Kidney (tissue), 14 donors: ENCODE measurements around the gene RRP1. TPM values are rescaled to one million over a fixed set of nuclear protein-coding genes. Genes with fewer than 3 reads are reported as not detected.

Source experiments
- DNase-seq, 5 donors: peaks; one replicate each; pipeline ENCODE4 v3.0.0-alpha.2; 2013 to 2020
- FAIRE-seq: peaks from 2 replicates; lab custom pipeline; 2012; peaks lifted over from hg19 to GRCh38; lab: Jason Lieb, UNC
- H3K27ac ChIP-seq, 2 donors: one replicate each; pipeline ENCODE4 v1.7.0; 2013; ENCODE audit warnings: low read depth in 2 of 2, low read length in 2 of 2, inconsistent platforms in 1 of 2
- H3K27me3 ChIP-seq: one replicate; pipeline ENCODE4 v1.7.1; 2013; ENCODE audit warnings: low read length, inconsistent platforms; ENCODE audit not compliant: control insufficient read depth, insufficient read depth
- H3K36me3 ChIP-seq, 3 donors: one replicate each; pipeline versions ENCODE4 v1.7.0 to v1.7.1; 2013; ENCODE audit warnings: low read length in 3 of 3, control low read depth in 1 of 3, inconsistent platforms in 1 of 3; ENCODE audit not compliant: insufficient read depth in 3 of 3, control insufficient read depth in 2 of 3
- H3K4me1 ChIP-seq, 3 donors: one replicate each; pipeline versions ENCODE4 v1.7.0 to v1.7.1; 2013; ENCODE audit warnings: low read length in 3 of 3, inconsistent platforms in 1 of 3, low read depth in 1 of 3; ENCODE audit not compliant: control insufficient read depth in 2 of 3, insufficient read depth in 2 of 3
- H3K4me3 ChIP-seq, 3 donors: one replicate each; pipeline versions ENCODE4 v1.7.0 to v1.8.1; 2013; ENCODE audit warnings: low read length in 3 of 3, control low read depth in 1 of 3, inconsistent platforms in 1 of 3
- H3K9ac ChIP-seq, 3 donors: one replicate each; pipeline versions ENCODE4 v1.7.0 to v1.7.1; 2013; ENCODE audit warnings: low read length in 3 of 3, control low read depth in 1 of 3, inconsistent platforms in 1 of 3
- H3K9me3 ChIP-seq, 3 donors: one replicate each; pipeline versions ENCODE4 v1.7.0 to v1.7.1; 2013; ENCODE audit warnings: low read length in 3 of 3, control low read depth in 1 of 3, inconsistent platforms in 1 of 3; ENCODE audit not compliant: control insufficient read depth in 2 of 3, insufficient read depth in 1 of 3
- intact Hi-C: fragments of 100-400 bp; cut with DNase I; formaldehyde crosslinking; loops from one replicate; pipeline ENCODE4 v1.11.1; 2022
- polyA plus RNA-seq: library from polyadenylated mRNA; stranded (reverse); fragments of 350-450 nt; fragmentation: Illumina TruSeq; extraction: RNeasy Lipid Tissue Mini Kit (QIAGEN cat#74804); gene quantifications from one replicate; pipeline ENCODE4 v1.2.3, GENCODE V29; 2014; ENCODE audit warnings: low read depth, low replicate concordance; ENCODE audit not compliant: insufficient read depth
- total RNA-seq: library from RNA; stranded (reverse); fragmentation: NEBNext Ultra II Directional; extraction: Animal tissue kit (Norgen Biotek cat#: 25700); gene quantifications from one replicate; pipeline ENCODE4 v1.2.1, GENCODE V29; 2021
- TF ChIP-seq, protein P1 (sequence below): IDR thresholded peaks from 3 replicates; pipeline ENCODE4 v1.5.1; 2012; ENCODE audit warnings: mild to moderate bottlenecking, moderate library complexity, borderline replicate concordance; ENCODE audit not compliant: insufficient read depth; ENCODE audit errors: extremely low read depth
- donor health status: control.
- donor health status: control.
- donor health status: control.
- donor health status: control.
- donor health status: control.
- donor health status: DM: yes; HTN: yes; CAD: no.
- donor health status: Normal renal cell carcinoma (clear cell type).

The RRP1 gene
- total and polyA plus RNA-seq, 2 donors from 2014 or later: 12.9 to 18.7 TPM

DNA sequence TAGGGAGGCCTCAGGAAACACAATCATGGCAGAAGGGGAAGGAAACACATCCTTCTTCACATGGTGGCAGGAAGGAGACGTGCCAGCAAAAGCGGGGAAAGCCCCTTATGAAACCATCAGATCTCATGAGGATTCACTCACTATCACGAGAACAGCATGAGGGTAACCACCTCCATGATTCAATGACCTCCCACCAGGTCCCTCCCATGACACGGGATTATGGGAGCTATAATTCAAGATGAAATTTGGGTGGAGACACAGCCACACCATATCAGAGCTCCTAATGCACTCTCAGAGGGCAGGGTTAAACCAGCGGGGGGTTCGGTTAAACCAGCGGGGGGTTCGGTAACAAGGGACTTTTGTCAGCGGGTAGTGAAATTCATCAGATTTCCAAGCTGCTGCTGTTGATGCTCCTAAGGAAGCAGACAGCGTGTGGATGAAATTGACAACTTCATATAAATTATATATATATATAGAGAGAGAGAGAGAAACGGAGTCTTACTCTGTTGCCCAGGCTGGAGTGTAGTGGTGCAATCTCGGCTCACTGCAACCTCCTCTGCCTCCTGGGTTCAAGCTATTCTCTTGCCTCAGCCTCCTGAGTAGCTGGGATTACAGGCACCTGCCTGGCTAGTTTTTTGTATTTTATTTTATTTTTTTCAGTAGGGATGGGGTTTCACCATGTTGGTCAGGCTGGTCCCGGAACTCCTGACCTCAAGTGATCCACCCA lies 17.5 kb upstream of the RRP1 start:
- Histone ChIP-seq H3K27me3 (no peaks in the 10 kb centered on the region), H3K27ac (no peak overlapping the region), H3K4me1 (peaks cover 0 to 15% (median 0%) of the 10 kb centered on the region in 3 donors), H3K9me3 (peaks cover 0 to 2% (median 0%) of the 10 kb centered on the region in 3 donors), H3K4me3 (no peak overlapping the region), H3K9ac (no peak overlapping the region), H3K36me3 (peaks cover 0 to 4% (median 3%) of the 10 kb centered on the region in 3 donors)
- TF ChIP-seq, protein P1, sequence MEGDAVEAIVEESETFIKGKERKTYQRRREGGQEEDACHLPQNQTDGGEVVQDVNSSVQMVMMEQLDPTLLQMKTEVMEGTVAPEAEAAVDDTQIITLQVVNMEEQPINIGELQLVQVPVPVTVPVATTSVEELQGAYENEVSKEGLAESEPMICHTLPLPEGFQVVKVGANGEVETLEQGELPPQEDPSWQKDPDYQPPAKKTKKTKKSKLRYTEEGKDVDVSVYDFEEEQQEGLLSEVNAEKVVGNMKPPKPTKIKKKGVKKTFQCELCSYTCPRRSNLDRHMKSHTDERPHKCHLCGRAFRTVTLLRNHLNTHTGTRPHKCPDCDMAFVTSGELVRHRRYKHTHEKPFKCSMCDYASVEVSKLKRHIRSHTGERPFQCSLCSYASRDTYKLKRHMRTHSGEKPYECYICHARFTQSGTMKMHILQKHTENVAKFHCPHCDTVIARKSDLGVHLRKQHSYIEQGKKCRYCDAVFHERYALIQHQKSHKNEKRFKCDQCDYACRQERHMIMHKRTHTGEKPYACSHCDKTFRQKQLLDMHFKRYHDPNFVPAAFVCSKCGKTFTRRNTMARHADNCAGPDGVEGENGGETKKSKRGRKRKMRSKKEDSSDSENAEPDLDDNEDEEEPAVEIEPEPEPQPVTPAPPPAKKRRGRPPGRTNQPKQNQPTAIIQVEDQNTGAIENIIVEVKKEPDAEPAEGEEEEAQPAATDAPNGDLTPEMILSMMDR: no peak
- intact Hi-C loops: no loop called here
- no peak for FAIRE-seq
- no peak for DNase-seq

DNA sequence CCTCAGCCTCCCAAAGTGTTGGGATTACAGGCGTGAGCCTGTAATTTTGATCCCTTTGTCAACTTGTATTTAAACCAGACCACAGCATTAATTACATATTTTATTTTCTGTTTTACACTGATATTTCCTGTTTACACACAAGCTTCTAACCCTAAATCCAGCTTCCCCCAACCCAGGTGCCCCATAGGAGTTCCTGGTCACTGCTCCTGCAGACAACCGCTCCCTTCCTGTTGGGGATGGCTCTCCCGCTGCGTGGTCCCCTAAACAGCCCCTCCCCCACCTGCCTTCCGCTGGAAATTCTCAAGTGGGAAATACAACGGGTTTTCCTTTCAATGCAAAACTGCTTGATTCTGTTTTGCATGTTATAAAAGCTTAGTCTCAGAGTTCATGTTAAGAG lies 17.0 kb upstream of the RRP1 start:
- H3K4me1 ChIP-seq: peaks cover 0 to 11% (median 0%) of the 10 kb centered on the region in 3 donors
- intact Hi-C loops: no loop called here
- DNase-seq: no peak

DNA sequence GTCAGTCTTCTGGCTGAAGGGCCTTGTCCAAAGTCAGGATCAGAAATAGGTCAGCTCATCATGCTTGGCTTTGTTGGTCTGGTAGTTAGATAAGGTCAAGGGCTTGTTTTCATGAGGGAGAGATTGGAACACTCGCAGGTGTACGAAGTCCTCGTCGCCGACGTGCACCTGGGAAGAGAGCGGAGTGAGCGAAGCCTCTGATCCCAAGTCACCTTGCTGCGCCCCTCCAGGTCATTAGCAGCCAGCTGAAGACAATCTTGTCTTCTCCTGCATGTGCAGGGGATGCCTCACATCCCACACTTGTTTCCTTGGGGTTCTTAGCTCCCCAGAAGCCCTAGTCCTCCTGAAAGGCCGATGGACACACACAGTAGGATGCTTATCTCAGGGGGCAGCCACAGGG lies 15.2 kb upstream of the RRP1 start:
- Histone ChIP-seq H3K27me3 (no peaks in the 10 kb centered on the region), H3K9me3 (no peaks in the 10 kb centered on the region), H3K4me1 (peaks cover 0 to 4% (median 0%) of the 10 kb centered on the region in 3 donors), H3K36me3 (peaks cover 0 to 4% (median 3%) of the 10 kb centered on the region in 3 donors), H3K9ac (no peak overlapping the region), H3K27ac (no peak overlapping the region), H3K4me3 (no peak overlapping the region)
- no peak for FAIRE-seq
- intact Hi-C loops: no loop called here
- DNase-seq: no peak
- TF ChIP-seq, protein P1: no peak

More for the DNA sequence above, 17.0 kb upstream of the RRP1 start:
- Histone ChIP-seq H3K27ac (no peak overlapping the region), H3K9ac (no peak overlapping the region), H3K9me3 (no peaks in the 10 kb centered on the region), H3K4me3 (no peak overlapping the region), H3K27me3 (no peaks in the 10 kb centered on the region), H3K36me3 (peaks cover 0 to 4% (median 3%) of the 10 kb centered on the region in 3 donors)
- TF ChIP-seq, protein P1: no peak
- no peak for FAIRE-seq
